Limb (tissue), 2 donors: ENCODE results near the gene RNU6-1.
A peak's percentile ranks its signal among the peaks of the same experiment; 100 is the strongest.

ENCODE experiments used
- DNase-seq, 2 donors: peaks; one replicate each; pipeline ENCODE4 v3.0.0-alpha.2; 2016; ENCODE audit errors: extremely low spot score in 2 of 2

RNU6-1 gene

GRCh38 chr15:67833710-67834511 is 5.9 kb downstream of the RNU6-1 start:
- DNase-seq, result peak in 1 of 2 donors; percentile 73

- DNase-seq, result peak in 1 of 2 donors; percentile 62
These were observed 6.7 kb downstream of the RNU6-1 start for GRCh38 chr15:67832897-67833709.

GRCh38 chr15:67832031-67832551 is 7.8 kb downstream of the RNU6-1 start:
- DNase-seq, result peak in 1 of 2 donors; percentile 47

GRCh38 chr15:67831363-67831762 is 8.5 kb downstream of the RNU6-1 start:
- no peak for DNase-seq

GRCh38 chr15:67829647-67830504 is 10.0 kb downstream of the RNU6-1 start:
- peak in 1 of 2 donors; percentile 46 for DNase-seq

GRCh38 chr15:67828969-67829646 is 10.7 kb downstream of the RNU6-1 start:
- no peak for DNase-seq

- DNase-seq, result peak in 1 of 2 donors; percentile 44
These were observed 11.4 kb downstream of the RNU6-1 start for GRCh38 chr15:67828278-67828968.

GRCh38 chr15:67827562-67828277 is 12.1 kb downstream of the RNU6-1 start:
- peak in 1 of 2 donors; percentile 56 for DNase-seq

- peak in 1 of 2 donors; percentile 46 for DNase-seq
These were observed 12.9 kb downstream of the RNU6-1 start for GRCh38 chr15:67826717-67827561.

- peak in 1 of 2 donors; percentile 48 for DNase-seq
These were observed 13.7 kb downstream of the RNU6-1 start for GRCh38 chr15:67825881-67826716.

- DNase-seq, result peak in 1 of 2 donors; percentile 79
These were observed 14.6 kb downstream of the RNU6-1 start, which contains the start of gene SKOR1 for GRCh38 chr15:67824976-67825880. SKOR1 (plus strand) TSS chr15:67825509; CDS start chr15:67825603, 94 bp downstream.

- DNase-seq, result no peak
These were observed 15.5 kb downstream of the RNU6-1 start for GRCh38 chr15:67824197-67824968.

- DNase-seq, result peak in 1 of 2 donors; percentile 45
These were observed 16.3 kb downstream of the RNU6-1 start for GRCh38 chr15:67823314-67824196.

GRCh38 chr15:67822537-67823313 is 17.1 kb downstream of the RNU6-1 start:
- no peak for DNase-seq
